HepG2 (cell line): ENCODE data around the gene MVP. TPM values are rescaled to one million over a fixed set of nuclear protein-coding genes. Genes with fewer than 3 reads are reported as not detected.

ENCODE experiments used
- FOXM1 ChIP-seq: sonication (generic); formaldehyde crosslinking; IDR thresholded peaks from 2 replicates; pipeline ENCODE4 v1.5.0; 2020; ENCODE audit warnings: missing genetic modification reagents
- HMG20B ChIP-seq: conservative IDR thresholded peaks from 2 replicates; pipeline ENCODE4 v1.6.1; 2016; ENCODE audit warnings: missing genetic modification reagents, missing compliant biosample characterization
- IRX3 ChIP-seq: sonication (generic); formaldehyde crosslinking; IDR thresholded peaks from 2 replicates; pipeline ENCODE4 v1.8.1; 2023; ENCODE audit warnings: mild to moderate bottlenecking, low read depth, missing genetic modification reagents, borderline replicate concordance
- JDP2 ChIP-seq: sonication (generic); formaldehyde crosslinking; IDR thresholded peaks from 2 replicates; pipeline ENCODE4 v1.8.1; 2022; ENCODE audit warnings: missing genetic modification reagents, borderline replicate concordance
- KAT2B ChIP-seq: fragments of 150-350 bp; IDR thresholded peaks from 2 replicates; pipeline ENCODE4 v1.6.1; 2014; ENCODE audit warnings: low read depth, low read length, borderline replicate concordance
- PRDM15 ChIP-seq: sonication (generic); formaldehyde crosslinking; IDR thresholded peaks from 2 replicates; pipeline ENCODE4 v1.4.0; 2020; ENCODE audit warnings: missing genetic modification reagents
- RXRA ChIP-seq: sonication (generic); formaldehyde crosslinking; IDR thresholded peaks from 2 replicates; pipeline ENCODE4 v1.5.1; 2020; ENCODE audit warnings: missing genetic modification reagents
- SP2 ChIP-seq: sonication (generic); formaldehyde crosslinking; IDR thresholded peaks from 2 replicates; pipeline ENCODE4 v1.5.1; 2020; ENCODE audit warnings: mild to moderate bottlenecking, missing genetic modification reagents
- TERF1 ChIP-seq: sonication (generic); formaldehyde crosslinking; IDR thresholded peaks from 2 replicates; pipeline ENCODE4 v1.8.0; 2022; ENCODE audit warnings: mild to moderate bottlenecking, missing genetic modification reagents, moderate library complexity
- YEATS2 ChIP-seq: sonication (generic); formaldehyde crosslinking; IDR thresholded peaks from 2 replicates; pipeline ENCODE4 v1.4.0; 2020; ENCODE audit warnings: missing genetic modification reagents, borderline replicate concordance
- YY1 ChIP-seq: IDR thresholded peaks from 2 replicates; pipeline ENCODE4 v1.6.1; 2011; ENCODE audit warnings: low read length, low read depth, moderate library complexity, mild to moderate bottlenecking; ENCODE audit not compliant: insufficient read depth, insufficient replicate concordance
- ZEB1 ChIP-seq: IDR thresholded peaks from 2 replicates; pipeline ENCODE4 v1.6.1; 2012; ENCODE audit warnings: mild to moderate bottlenecking, low read depth, inconsistent platforms; ENCODE audit not compliant: insufficient replicate concordance
- ZNF232 ChIP-seq: sonication (generic); formaldehyde crosslinking; IDR thresholded peaks from 2 replicates; pipeline ENCODE4 v1.4.0; 2020; ENCODE audit warnings: missing genetic modification reagents, borderline replicate concordance
- ZNF704 ChIP-seq: sonication (generic); formaldehyde crosslinking; IDR thresholded peaks from 2 replicates; pipeline ENCODE4 v1.8.1; 2023; ENCODE audit warnings: mild to moderate bottlenecking, inconsistent platforms, moderate library complexity, missing genetic modification reagents, borderline replicate concordance
- ZNF780A ChIP-seq: sonication (generic); formaldehyde crosslinking; IDR thresholded peaks from 2 replicates; pipeline ENCODE4 v1.8.0; 2022; ENCODE audit warnings: mild to moderate bottlenecking, missing genetic modification reagents, moderate library complexity
- polyA plus RNA-seq, 8 experiments: library from polyadenylated mRNA; depleted of rRNA in 3 of 8; stranded (reverse) in 7 of 8; unstranded in 1 of 8; fragments of >200 nt; fragmentation: Illumina TruSeq in 4 of 8; extraction: Trizol in 4 of 8; gene quantifications; 2 replicates each; pipeline versions ENCODE4 v1.2.1 to v1.2.3, GENCODE V29; 2011 to 2016; ENCODE audit warnings: low read depth in 4 of 8, missing spikeins in 1 of 8, mixed read lengths in 1 of 8; ENCODE audit not compliant: insufficient read depth in 1 of 8
- total RNA-seq, 5 experiments: library from RNA; depleted of rRNA; stranded (reverse); fragments of >200 nt; fragmentation: Illumina TruSeq; extraction: Trizol; gene quantifications; 2 replicates each; pipeline ENCODE4 v1.2.3, GENCODE V29; 2016; ENCODE audit warnings: low read depth in 1 of 5
- TF ChIP-seq, protein P1 (sequence below): sonication (generic); formaldehyde crosslinking; IDR thresholded peaks from 2 replicates; pipeline ENCODE4 v1.5.1; 2020; ENCODE audit warnings: mild to moderate bottlenecking, missing genetic modification reagents, borderline replicate concordance

Gene MVP
- total and polyA plus RNA-seq, 2 of the 13 experiments (the other 11 are each of a cell fraction or from before 2014, with no cell fraction given) = 22.9 to 43.5 TPM

GRCh38 chr16:29807426-29808218 is 12.6 kb upstream of the MVP start (continued):
- TF ChIP-seq ZNF232 (CRISPR knock-in tag) (peak; percentile 100), HMG20B (no peak; the same call in 1 of the 2 replicates), ZNF780A (CRISPR knock-in tag) (peak; percentile 99), ZEB1 (no peak), YY1 (peak; percentile 6), RXRA (peak; percentile 79), TERF1 (CRISPR knock-in tag) (peak; percentile 96), IRX3 (CRISPR knock-in tag) (peak; percentile 97; the same call in 1 of the 2 replicates), FOXM1 (CRISPR knock-in tag) (peak; percentile 89), KAT2B (no peak), SP2 (CRISPR knock-in tag) (no peak; the same call in 1 of the 2 replicates), YEATS2 (CRISPR knock-in tag) (peak; percentile 47; the same call in 1 of the 2 replicates), PRDM15 (CRISPR knock-in tag) (peak; percentile 80), ZNF704 (CRISPR knock-in tag) (peak; percentile 99), JDP2 (CRISPR knock-in tag) (peak; percentile 88)
- TF ChIP-seq, protein P1, sequence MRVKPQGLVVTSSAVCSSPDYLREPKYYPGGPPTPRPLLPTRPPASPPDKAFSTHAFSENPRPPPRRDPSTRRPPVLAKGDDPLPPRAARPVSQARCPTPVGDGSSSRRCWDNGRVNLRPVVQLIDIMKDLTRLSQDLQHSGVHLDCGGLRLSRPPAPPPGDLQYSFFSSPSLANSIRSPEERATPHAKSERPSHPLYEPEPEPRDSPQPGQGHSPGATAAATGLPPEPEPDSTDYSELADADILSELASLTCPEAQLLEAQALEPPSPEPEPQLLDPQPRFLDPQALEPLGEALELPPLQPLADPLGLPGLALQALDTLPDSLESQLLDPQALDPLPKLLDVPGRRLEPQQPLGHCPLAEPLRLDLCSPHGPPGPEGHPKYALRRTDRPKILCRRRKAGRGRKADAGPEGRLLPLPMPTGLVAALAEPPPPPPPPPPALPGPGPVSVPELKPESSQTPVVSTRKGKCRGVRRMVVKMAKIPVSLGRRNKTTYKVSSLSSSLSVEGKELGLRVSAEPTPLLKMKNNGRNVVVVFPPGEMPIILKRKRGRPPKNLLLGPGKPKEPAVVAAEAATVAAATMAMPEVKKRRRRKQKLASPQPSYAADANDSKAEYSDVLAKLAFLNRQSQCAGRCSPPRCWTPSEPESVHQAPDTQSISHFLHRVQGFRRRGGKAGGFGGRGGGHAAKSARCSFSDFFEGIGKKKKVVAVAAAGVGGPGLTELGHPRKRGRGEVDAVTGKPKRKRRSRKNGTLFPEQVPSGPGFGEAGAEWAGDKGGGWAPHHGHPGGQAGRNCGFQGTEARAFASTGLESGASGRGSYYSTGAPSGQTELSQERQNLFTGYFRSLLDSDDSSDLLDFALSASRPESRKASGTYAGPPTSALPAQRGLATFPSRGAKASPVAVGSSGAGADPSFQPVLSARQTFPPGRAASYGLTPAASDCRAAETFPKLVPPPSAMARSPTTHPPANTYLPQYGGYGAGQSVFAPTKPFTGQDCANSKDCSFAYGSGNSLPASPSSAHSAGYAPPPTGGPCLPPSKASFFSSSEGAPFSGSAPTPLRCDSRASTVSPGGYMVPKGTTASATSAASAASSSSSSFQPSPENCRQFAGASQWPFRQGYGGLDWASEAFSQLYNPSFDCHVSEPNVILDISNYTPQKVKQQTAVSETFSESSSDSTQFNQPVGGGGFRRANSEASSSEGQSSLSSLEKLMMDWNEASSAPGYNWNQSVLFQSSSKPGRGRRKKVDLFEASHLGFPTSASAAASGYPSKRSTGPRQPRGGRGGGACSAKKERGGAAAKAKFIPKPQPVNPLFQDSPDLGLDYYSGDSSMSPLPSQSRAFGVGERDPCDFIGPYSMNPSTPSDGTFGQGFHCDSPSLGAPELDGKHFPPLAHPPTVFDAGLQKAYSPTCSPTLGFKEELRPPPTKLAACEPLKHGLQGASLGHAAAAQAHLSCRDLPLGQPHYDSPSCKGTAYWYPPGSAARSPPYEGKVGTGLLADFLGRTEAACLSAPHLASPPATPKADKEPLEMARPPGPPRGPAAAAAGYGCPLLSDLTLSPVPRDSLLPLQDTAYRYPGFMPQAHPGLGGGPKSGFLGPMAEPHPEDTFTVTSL (CRISPR knock-in tag) = 0 out of 2 replicates have a peak, but pooled peaks have one; percentile 32
